Measurements from ENCODE around the gene MAPK12. TPM values are rescaled to one million over a fixed set of nuclear protein-coding genes. Genes with fewer than 3 reads are reported as not detected.

MAPK12 gene
- total and polyA plus RNA-seq, 2 of the 4 experiments (the other 2 are of a cell fraction), result 41.0 to 56.3 TPM

- H2BK120ac ChIP-seq (ENCODE audit: low read depth, low read length), result peak within 1 kb of the TSS; percentile 89
- peak within 1 kb of the TSS; percentile 85 for H3K4me2 ChIP-seq (ENCODE audit: low read depth, low read length)
- peak within 1 kb of the TSS; percentile 8; the same call in 1 of the 2 replicates for H3K56ac ChIP-seq (ENCODE audit: extremely low read depth, insufficient read depth, low read length)
- in situ Hi-C loops (cut with MboI; ENCODE audit: low sequenced_read_pairs) (no loop called here), intact Hi-C loops (cut with micrococcal nuclease) (loop anchor here (2.0 to 5.0 kb wide), 3 partner anchors 14 to 35 kb away; partner anchors contain the start of genes DENND6B and MAPK11), dilution Hi-C loops (cut with HindIII; ENCODE audit: low sequenced_read_pairs, unreplicated experiment) (no loop called here)
- peaks cover 21% of the 10 kb centered on the region for H3K9me1 ChIP-seq (ENCODE audit: insufficient read depth, low read length)
- H2BK15ac ChIP-seq (ENCODE audit: low read depth, low read length), result peak within 1 kb of the TSS; percentile 94; the same call in 2 of the 3 replicates
- ATAC-seq (ENCODE audit: low read depth) (peak; percentile 61), DNase-seq (peak; percentile 80)
- peak within 1 kb of the TSS; percentile 94 for H2BK5ac ChIP-seq (ENCODE audit: low read depth, low read length, poor library complexity, severe bottlenecking)
- CTCF ChIA-PET, result no interaction called here
- no TSS peak for BruUV-seq (replicated peaks)
- peaks cover 0 to 39% of the 10 kb centered on the region in 2 experiments; a peak in 2 of 4 replicates for H3K79me1 ChIP-seq (ENCODE audit: low read depth in 1 of 2, low read length in 2 of 2)
- peak within 1 kb of the TSS; percentile 59 for H2BK20ac ChIP-seq (ENCODE audit: low read depth, low read length)
- peak within 1 kb of the TSS; percentile 95 for H3K9ac ChIP-seq (ENCODE audit: low read depth, low read length)
- H2AK9ac ChIP-seq (replicated peaks; ENCODE audit: low read depth, low read length, poor library complexity), result peak within 1 kb of the TSS; percentile 95
- H3K4me1 ChIP-seq (ENCODE audit: control insufficient read depth, insufficient read depth, low read length), result peaks cover 48% of the 10 kb centered on the region
- 1% methylated on average over 42 of the region's 105 CpGs; no CpG with 5 or more reads in 1 of the 2 experiments for WGBS, 2 experiments (ENCODE audit: extremely low coverage in 2 of 2, insufficient read length in 1 of 2)
- H3K27me3 ChIP-seq (ENCODE audit: control insufficient read depth, insufficient read depth, low read length), result no peaks in the 10 kb centered on the region
- H3K4me3 ChIP-seq (ENCODE audit: insufficient read depth, low read depth, low read length), result peak within 1 kb of the TSS; percentile 97
- peak within 1 kb of the TSS; percentile 86 for H3K23ac ChIP-seq (ENCODE audit: low read depth, low read length)
- H2AK5ac ChIP-seq (ENCODE audit: low read depth, low read length), result peak within 1 kb of the TSS; percentile 93
- H2AFZ ChIP-seq (replicated peaks; ENCODE audit: low read length, poor library complexity), result peak within 1 kb of the TSS; percentile 82
- peaks cover 43% of the 10 kb centered on the region for H4K20me1 ChIP-seq (ENCODE audit: insufficient read depth, low read length)
- peaks cover 16% of the 10 kb centered on the region; the same call in 1 of the 2 replicates for H3K36me3 ChIP-seq (ENCODE audit: control insufficient read depth, insufficient read depth, low read length)
- H3K14ac ChIP-seq (replicated peaks; ENCODE audit: low read depth, low read length), result peak within 1 kb of the TSS; percentile 98
- H3K4ac ChIP-seq (ENCODE audit: low read depth, low read length), result peak within 1 kb of the TSS; percentile 95
- peak within 1 kb of the TSS; percentile 94 for H4K91ac ChIP-seq (ENCODE audit: insufficient read depth, low read depth, low read length)
- peak within 1 kb of the TSS; percentile 86; the same call in 1 of the 2 replicates for H3K18ac ChIP-seq (ENCODE audit: low read depth, low read length)
- no peaks in the 10 kb centered on the region for H3K9me3 ChIP-seq (ENCODE audit: control insufficient read depth, insufficient read depth, low read length)
- H3K27ac ChIP-seq (ENCODE audit: insufficient read depth, low read length), result peak within 1 kb of the TSS; percentile 96
- H4K5ac ChIP-seq (ENCODE audit: low read depth, low read length), result peak within 1 kb of the TSS; percentile 65
- POLR2A ChIA-PET (ENCODE audit: unreplicated experiment), result no interaction called here
- H4K8ac ChIP-seq (ENCODE audit: low read depth in 2 of 2, low read length in 2 of 2), result peak within 1 kb of the TSS; percentile 93 to 94
- TF ChIP-seq MAZ (IDR thresholded peaks at IDR 0.05; ENCODE audit: borderline replicate concordance, low read depth, low read length), result peak; percentile 93
- no peak for TF ChIP-seq SMC3 (IDR thresholded peaks at IDR 0.05; ENCODE audit: low read depth, low read length)
- TF ChIP-seq NFE2L2 (IDR thresholded peaks at IDR 0.05; ENCODE audit: low read depth, low read length), result no peak
- TF ChIP-seq RAD21 (IDR thresholded peaks at IDR 0.05; ENCODE audit: low read length), result no peak
- TF ChIP-seq CHD1 (IDR thresholded peaks at IDR 0.05; ENCODE audit: low read depth, low read length), result no peak
- no peak for TF ChIP-seq MAFK (IDR thresholded peaks at IDR 0.05; ENCODE audit: low read depth, low read length)
- TF ChIP-seq RCOR1 (IDR thresholded peaks at IDR 0.05; ENCODE audit: insufficient replicate concordance, low read length), result no peak
- peak; percentile 69 for TF ChIP-seq POLR2A (IDR thresholded peaks at IDR 0.05; ENCODE audit: low read depth, low read length)
- TF ChIP-seq CEBPB (IDR thresholded peaks at IDR 0.05; ENCODE audit: low read depth, low read length), result no peak
- TF ChIP-seq BHLHE40 (IDR thresholded peaks at IDR 0.05; ENCODE audit: low read depth, low read length), result no peak
- TF ChIP-seq RFX5 (IDR thresholded peaks at IDR 0.05; ENCODE audit: low read depth, low read length), result no peak
- TF ChIP-seq ELK1 (IDR thresholded peaks at IDR 0.05; ENCODE audit: borderline replicate concordance, low read depth, low read length), result no peak
- peak; percentile 42; the same call in 1 of the 2 replicates for TF ChIP-seq MXI1 (IDR thresholded peaks at IDR 0.05; ENCODE audit: borderline replicate concordance, low read depth, low read length)
- no peak for TF ChIP-seq FOS (IDR thresholded peaks at IDR 0.05; ENCODE audit: low read depth, low read length)
- TF ChIP-seq, protein P1, sequence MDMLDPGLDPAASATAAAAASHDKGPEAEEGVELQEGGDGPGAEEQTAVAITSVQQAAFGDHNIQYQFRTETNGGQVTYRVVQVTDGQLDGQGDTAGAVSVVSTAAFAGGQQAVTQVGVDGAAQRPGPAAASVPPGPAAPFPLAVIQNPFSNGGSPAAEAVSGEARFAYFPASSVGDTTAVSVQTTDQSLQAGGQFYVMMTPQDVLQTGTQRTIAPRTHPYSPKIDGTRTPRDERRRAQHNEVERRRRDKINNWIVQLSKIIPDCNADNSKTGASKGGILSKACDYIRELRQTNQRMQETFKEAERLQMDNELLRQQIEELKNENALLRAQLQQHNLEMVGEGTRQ (IDR thresholded peaks at IDR 0.05; ENCODE audit: low read depth, low read length), result no peak
Observed at GRCh38 chr22:50306753-50307749, 45.6 kb upstream of the MAPK12 start, which contains the start of gene PLXNB2. Gene PLXNB2 (minus strand): TSS chr22:50307646. CDS start chr22:50290584, 17,062 bp downstream.
